NT2/D1 (cell line): ENCODE measurements around the gene ROR1.

ENCODE experiments used
- YY1 ChIP-seq: IDR thresholded peaks from 2 replicates; pipeline ENCODE4 v1.6.1; 2011; ENCODE audit not compliant: insufficient read length, insufficient read depth
- ZNF274 ChIP-seq: IDR thresholded peaks from 2 replicates; pipeline ENCODE4 v1.6.1; 2011; ENCODE audit warnings: mild to moderate bottlenecking, low read depth, low read length

DNA sequence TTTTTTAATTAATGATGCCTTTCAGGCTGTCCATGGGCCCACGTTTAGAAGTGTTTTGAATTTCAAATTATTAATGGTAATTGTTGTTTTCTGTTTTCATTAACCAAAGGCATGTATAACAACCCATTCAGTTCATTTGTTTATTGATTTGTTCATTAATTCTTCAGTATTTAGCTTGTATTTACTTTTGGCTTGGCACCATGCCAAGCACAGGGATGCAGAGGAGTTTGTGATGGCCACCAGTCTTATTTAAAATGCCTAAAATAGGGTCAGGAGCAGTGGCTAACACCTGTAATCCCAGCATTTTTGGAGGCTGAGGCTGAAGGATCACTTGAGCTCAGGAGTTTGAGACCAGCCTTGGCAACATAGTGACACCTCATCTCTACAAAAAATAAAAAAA lies 75.3 kb downstream of the ROR1 start:
- TF ChIP-seq YY1 (no peak), ZNF274 (no peak)
